ENCODE measurements around the gene CHL1.

The CHL1 gene

DNA sequence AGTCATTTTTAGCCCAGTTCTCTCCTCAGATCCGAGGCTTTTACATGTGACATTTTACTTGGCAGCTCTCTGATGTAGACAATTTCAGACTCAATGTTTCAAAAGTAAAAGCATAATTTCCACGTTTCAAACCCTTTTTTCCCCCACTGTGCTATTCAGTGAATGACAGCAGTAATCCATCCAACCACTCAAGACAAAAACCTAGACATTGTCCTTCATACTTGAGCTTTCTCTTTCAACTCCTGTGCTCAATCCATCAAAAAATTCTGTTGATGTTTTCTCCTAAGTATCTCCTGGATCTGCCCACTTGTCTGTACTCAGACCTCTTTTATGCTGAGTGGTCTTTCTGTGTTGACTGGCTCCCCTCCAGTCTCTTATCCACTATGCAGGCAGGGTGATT is 214.7 kb downstream of the CHL1 start:
- TF ChIP-seq POU2F2 (IDR thresholded peaks at IDR 0.05; ENCODE audit: low read depth, low read length) (no peak), POLR2AphosphoS5 (IDR thresholded peaks at IDR 0.05; ENCODE audit: low read depth, low read length) (no peak), TAF1 (IDR thresholded peaks at IDR 0.05; ENCODE audit: low read depth, low read length) (no peak), POLR2A (IDR thresholded peaks at IDR 0.05; ENCODE audit: low read depth, low read length) (no peak), SPI1 (IDR thresholded peaks at IDR 0.05; ENCODE audit: low read depth, low read length) (no peak), PAX5 (IDR thresholded peaks at IDR 0.05; ENCODE audit: insufficient read depth, low read length, severe bottlenecking) (no peak)
- DNase-seq (ENCODE audit: insufficient read length, low spot score) (no peak), FAIRE-seq (no peak)

DNA sequence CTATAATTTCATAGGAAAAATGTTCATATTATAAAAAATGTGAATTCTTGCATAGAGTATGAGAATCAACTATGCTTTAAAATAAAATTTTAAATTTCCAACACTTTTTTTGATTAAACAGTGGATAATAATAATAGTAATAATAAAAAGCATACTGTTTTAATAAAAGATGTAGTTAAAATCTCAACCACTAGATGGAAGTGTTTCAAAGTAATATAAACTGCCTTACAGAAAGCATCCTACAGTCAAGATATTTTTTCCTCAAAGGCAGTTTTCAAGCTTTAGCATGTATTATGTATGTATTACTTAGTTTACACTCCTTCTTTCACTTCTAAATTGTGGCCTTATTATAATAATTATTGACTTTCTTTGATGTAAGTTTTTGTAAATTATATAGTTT is 217.5 kb downstream of the CHL1 start:
- FAIRE-seq = no peak
- DNase-seq (ENCODE audit: insufficient read length, low spot score) = no peak

GRCh38 chr3:418239-418929 is 221.8 kb downstream of the CHL1 start:
- DNase-seq (ENCODE audit: insufficient read length, low spot score) = no peak
- TF ChIP-seq POLR2AphosphoS5 (IDR thresholded peaks at IDR 0.05; ENCODE audit: low read depth, low read length) = no peak
- no peak for TF ChIP-seq SPI1 (IDR thresholded peaks at IDR 0.05; ENCODE audit: low read depth, low read length)
- no peak for TF ChIP-seq POLR2A (IDR thresholded peaks at IDR 0.05; ENCODE audit: low read depth, low read length)
- FAIRE-seq = no peak

More for the DNA sequence above, 217.5 kb downstream of the CHL1 start:
- no peak for TF ChIP-seq SPI1 (IDR thresholded peaks at IDR 0.05; ENCODE audit: low read depth, low read length)
- TF ChIP-seq POU2F2 (IDR thresholded peaks at IDR 0.05; ENCODE audit: low read depth, low read length) = no peak

GRCh38 chr3:420584-420983 is 224.0 kb downstream of the CHL1 start:
- TF ChIP-seq POLR2AphosphoS5 (IDR thresholded peaks at IDR 0.05; ENCODE audit: low read depth, low read length) (no peak), TAF1 (IDR thresholded peaks at IDR 0.05; ENCODE audit: low read depth, low read length) (no peak), SPI1 (IDR thresholded peaks at IDR 0.05; ENCODE audit: low read depth, low read length) (no peak), POLR2A (IDR thresholded peaks at IDR 0.05; ENCODE audit: low read depth, low read length) (no peak), POU2F2 (IDR thresholded peaks at IDR 0.05; ENCODE audit: low read depth, low read length) (no peak), PAX5 (IDR thresholded peaks at IDR 0.05; ENCODE audit: insufficient read depth, low read length, severe bottlenecking) (no peak)
- DNase-seq (ENCODE audit: insufficient read length, low spot score) (no peak), FAIRE-seq (no peak)

DNA sequence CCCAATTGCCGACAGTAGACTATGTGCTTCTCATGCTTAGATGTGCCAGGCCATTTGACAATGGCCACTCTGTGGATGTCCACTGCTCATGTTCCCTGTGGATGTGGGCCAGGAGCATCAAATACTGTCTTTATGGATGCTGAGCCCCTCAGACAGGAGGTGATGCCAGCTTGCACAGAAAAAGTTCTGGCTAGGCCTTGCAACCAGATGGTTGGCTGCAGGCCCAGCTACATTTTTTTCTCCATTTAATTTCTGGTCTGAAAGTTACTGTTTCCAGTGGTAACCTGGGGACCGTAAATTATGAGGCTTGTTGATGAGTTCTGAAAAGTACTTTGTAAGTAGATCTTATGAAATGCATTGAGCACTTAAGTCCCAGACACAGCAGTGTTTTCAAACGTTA is 228.5 kb downstream of the CHL1 start:
- no peak for TF ChIP-seq POLR2AphosphoS5 (IDR thresholded peaks at IDR 0.05; ENCODE audit: low read depth, low read length)
- DNase-seq (ENCODE audit: insufficient read length, low spot score) = no peak
- no peak for FAIRE-seq

- FAIRE-seq (no peak), DNase-seq (ENCODE audit: insufficient read length, low spot score) (no peak)
- TF ChIP-seq POU2F2 (IDR thresholded peaks at IDR 0.05; ENCODE audit: low read depth, low read length) (no peak), TAF1 (IDR thresholded peaks at IDR 0.05; ENCODE audit: low read depth, low read length) (no peak), POLR2AphosphoS5 (IDR thresholded peaks at IDR 0.05; ENCODE audit: low read depth, low read length) (no peak), SPI1 (IDR thresholded peaks at IDR 0.05; ENCODE audit: low read depth, low read length) (no peak), POLR2A (IDR thresholded peaks at IDR 0.05; ENCODE audit: low read depth, low read length) (no peak), PAX5 (IDR thresholded peaks at IDR 0.05; ENCODE audit: insufficient read depth, low read length, severe bottlenecking) (no peak)
Observed at GRCh38 chr3:426072-426471, 229.5 kb downstream of the CHL1 start.

- TF ChIP-seq PAX5 (IDR thresholded peaks at IDR 0.05; ENCODE audit: insufficient read depth, low read length, severe bottlenecking) (no peak), TAF1 (IDR thresholded peaks at IDR 0.05; ENCODE audit: low read depth, low read length) (no peak), SPI1 (IDR thresholded peaks at IDR 0.05; ENCODE audit: low read depth, low read length) (no peak), POLR2AphosphoS5 (IDR thresholded peaks at IDR 0.05; ENCODE audit: low read depth, low read length) (no peak), POU2F2 (IDR thresholded peaks at IDR 0.05; ENCODE audit: low read depth, low read length) (no peak), POLR2A (IDR thresholded peaks at IDR 0.05; ENCODE audit: low read depth, low read length) (no peak)
- no peak for FAIRE-seq
- no peak for DNase-seq (ENCODE audit: insufficient read length, low spot score)
Observed at GRCh38 chr3:427128-427527, 230.6 kb downstream of the CHL1 start.

DNA sequence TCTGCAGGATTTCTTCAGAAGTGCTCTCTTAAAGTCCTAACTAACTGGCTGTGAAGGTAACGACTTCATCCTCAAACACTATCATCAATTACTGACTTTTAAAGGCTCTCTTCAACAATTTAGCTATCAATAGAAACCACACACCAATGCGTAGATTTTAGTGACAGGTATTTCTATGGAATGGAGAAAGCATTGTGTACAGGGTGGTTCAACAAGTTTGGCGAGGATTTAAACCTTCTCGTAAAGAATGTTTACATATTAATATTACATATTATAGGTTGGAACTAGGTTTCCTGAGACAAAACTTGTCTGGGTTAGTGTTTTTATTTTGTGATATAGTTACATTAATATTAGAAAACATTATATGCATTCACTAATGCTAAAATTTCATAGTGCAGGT is 233.6 kb downstream of the CHL1 start:
- no peak for DNase-seq (ENCODE audit: insufficient read length, low spot score)
- TF ChIP-seq POLR2AphosphoS5 (IDR thresholded peaks at IDR 0.05; ENCODE audit: low read depth, low read length) (no peak), SPI1 (IDR thresholded peaks at IDR 0.05; ENCODE audit: low read depth, low read length) (no peak), POLR2A (IDR thresholded peaks at IDR 0.05; ENCODE audit: low read depth, low read length) (no peak)
- FAIRE-seq = no peak

- no peak for FAIRE-seq
- TF ChIP-seq POLR2A (IDR thresholded peaks at IDR 0.05; ENCODE audit: low read depth, low read length) = no peak
- no peak for TF ChIP-seq POU2F2 (IDR thresholded peaks at IDR 0.05; ENCODE audit: low read depth, low read length)
- TF ChIP-seq SPI1 (IDR thresholded peaks at IDR 0.05; ENCODE audit: low read depth, low read length) = no peak
- TF ChIP-seq POLR2AphosphoS5 (IDR thresholded peaks at IDR 0.05; ENCODE audit: low read depth, low read length) = no peak
- no peak for TF ChIP-seq PAX5 (IDR thresholded peaks at IDR 0.05; ENCODE audit: insufficient read depth, low read length, severe bottlenecking)
- no peak for TF ChIP-seq TAF1 (IDR thresholded peaks at IDR 0.05; ENCODE audit: low read depth, low read length)
- DNase-seq (ENCODE audit: insufficient read length, low spot score) = no peak
Observed at GRCh38 chr3:435161-435560, 238.6 kb downstream of the CHL1 start.

DNA sequence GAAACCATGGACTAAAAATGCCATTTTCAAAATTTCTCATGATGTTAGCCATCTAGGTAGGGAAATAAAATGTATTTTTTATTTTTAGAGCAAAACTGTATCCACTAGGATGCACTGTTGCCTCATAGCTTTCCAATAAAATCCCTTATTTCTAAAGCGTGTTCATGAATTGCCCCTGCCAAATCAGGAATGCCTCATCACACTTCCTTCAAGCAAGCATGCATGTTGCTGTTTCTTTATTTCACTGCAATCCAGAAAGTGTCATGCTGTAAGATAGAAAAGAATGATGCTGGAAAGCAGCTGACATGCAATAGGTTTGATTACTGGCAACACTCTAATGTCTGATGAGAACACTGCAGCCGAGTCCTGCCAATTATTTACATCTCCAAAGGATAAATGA is 239.5 kb downstream of the CHL1 start:
- DNase-seq (ENCODE audit: insufficient read length, low spot score) (no peak), FAIRE-seq (no peak)
- TF ChIP-seq TAF1 (IDR thresholded peaks at IDR 0.05; ENCODE audit: low read depth, low read length) = no peak
- TF ChIP-seq POLR2AphosphoS5 (IDR thresholded peaks at IDR 0.05; ENCODE audit: low read depth, low read length) = no peak
- no peak for TF ChIP-seq PAX5 (IDR thresholded peaks at IDR 0.05; ENCODE audit: insufficient read depth, low read length, severe bottlenecking)
- no peak for TF ChIP-seq POU2F2 (IDR thresholded peaks at IDR 0.05; ENCODE audit: low read depth, low read length)
- no peak for TF ChIP-seq SPI1 (IDR thresholded peaks at IDR 0.05; ENCODE audit: low read depth, low read length)
- TF ChIP-seq POLR2A (IDR thresholded peaks at IDR 0.05; ENCODE audit: low read depth, low read length) = no peak

Data from GM12891 (cell line).